Endothelial cell of umbilical vein (primary cell): ENCODE measurements around the gene CTNNA2. TPM values are rescaled to one million over a fixed set of nuclear protein-coding genes. Genes with fewer than 3 reads are reported as not detected.

Source experiments
- BruUV-seq: library from RNA; stranded (reverse); fragments of 400-500 nt; replicated peaks from 2 replicates; lab custom pipeline; 2021; lab: Mats Ljungman, UMichigan
- CTCF ChIA-PET: fragments of 300-600, 350-600 bp; sonication (Branson Sonifier 250); formaldehyde crosslinking; loops from one replicate; lab custom pipeline; 2021; ENCODE audit warnings: antibody characterized with exemption, inconsistent platforms; lab: Charles Lee
- POLR2A ChIA-PET: fragments of 300-600, 350-600 bp; sonication (Branson Sonifier 250); formaldehyde crosslinking; loops from one replicate; lab custom pipeline; 2021; ENCODE audit warnings: antibody characterized with exemption, inconsistent platforms; lab: Charles Lee
- DNase-seq: peaks from one replicate; pipeline ENCODE4 v3.0.0-alpha.2; 2011; ENCODE audit warnings: low read depth, low spot score
- FAIRE-seq: peaks from 2 replicates; lab custom pipeline; 2011; peaks lifted over from hg19 to GRCh38; lab: Jason Lieb, UNC
- H2AFZ ChIP-seq: 2 replicates; pipeline ENCODE4 v1.6.0; 2012; ENCODE audit warnings: low read depth, low read length, control low read depth, inconsistent platforms
- H3K27ac ChIP-seq: 2 replicates; pipeline ENCODE4 v1.5.1; 2011; ENCODE audit warnings: low read depth, mild to moderate bottlenecking, control low read depth, low read length, moderate library complexity; ENCODE audit not compliant: insufficient read depth
- H3K27me3 ChIP-seq, 2 experiments: 2 replicates each; pipeline versions ENCODE4 v1.6.0 to v1.6.1; 2011; ENCODE audit warnings: low read length in 2 of 2, mixed read lengths in 1 of 2; ENCODE audit not compliant: control insufficient read depth in 2 of 2, insufficient read depth in 2 of 2
- H3K36me3 ChIP-seq, 2 experiments: 2 replicates in 1 of 2; 3 replicates in 1 of 2; pipeline ENCODE4 v1.5.1; 2011; ENCODE audit warnings: low read length in 2 of 2, mild to moderate bottlenecking in 1 of 2, moderate library complexity in 1 of 2; ENCODE audit not compliant: control insufficient read depth in 2 of 2, insufficient read depth in 2 of 2; ENCODE audit errors: extremely low read depth in 1 of 2
- H3K4me1 ChIP-seq: 3 replicates; pipeline ENCODE4 v1.5.1; 2011; ENCODE audit warnings: mild to moderate bottlenecking, low read length; ENCODE audit not compliant: control insufficient read depth, insufficient read depth; ENCODE audit errors: extremely low read depth
- H3K4me2 ChIP-seq: 2 replicates; pipeline ENCODE4 v1.6.1; 2011; ENCODE audit warnings: low read length, control low read depth, mixed read lengths; ENCODE audit not compliant: insufficient read depth
- H3K4me3 ChIP-seq, 3 experiments: fragments of 200-600 bp in 1 of 3; sonication (generic), shearing (Covaris generic) in 1 of 3; replicated peaks in 1 of 3; 2 replicates each; pipeline ENCODE4 v1.5.1; 2011 to 2016; ENCODE audit warnings: control low read depth in 3 of 3, low read length in 3 of 3, mild to moderate bottlenecking in 2 of 3, inconsistent platforms in 1 of 3, low read depth in 1 of 3, moderate library complexity in 1 of 3; ENCODE audit not compliant: insufficient read depth in 1 of 3
- H3K79me2 ChIP-seq: 2 replicates; pipeline ENCODE4 v1.6.0; 2012; ENCODE audit warnings: low read length, inconsistent platforms; ENCODE audit not compliant: control insufficient read depth, insufficient read depth
- H3K9ac ChIP-seq: replicated peaks from 2 replicates; pipeline ENCODE3; 2011; ENCODE audit warnings: low read length, control low read depth; ENCODE audit not compliant: insufficient read depth; ENCODE audit errors: extremely low read depth
- H3K9me1 ChIP-seq: replicated peaks from 3 replicates; pipeline ENCODE4 v1.6.0; 2011; ENCODE audit warnings: mild to moderate bottlenecking, low read length; ENCODE audit not compliant: control insufficient read depth, insufficient read depth; ENCODE audit errors: extremely low read depth
- H3K9me3 ChIP-seq: replicated peaks from 2 replicates; pipeline ENCODE4 v1.5.1; 2012; ENCODE audit warnings: low read length, inconsistent platforms; ENCODE audit not compliant: control insufficient read depth, insufficient read depth
- H4K20me1 ChIP-seq: replicated peaks from 2 replicates; pipeline ENCODE3; 2011; ENCODE audit warnings: mild to moderate bottlenecking, low read length; ENCODE audit not compliant: control insufficient read depth, insufficient read depth; ENCODE audit errors: extremely low read depth
- EZH2 ChIP-seq: IDR thresholded peaks from 2 replicates; pipeline ENCODE4 v1.6.1; 2012; ENCODE audit warnings: borderline replicate concordance, low read depth, mild to moderate bottlenecking, moderate library complexity, low read length, inconsistent platforms; ENCODE audit not compliant: severe bottlenecking
- FOS ChIP-seq: IDR thresholded peaks from 2 replicates; pipeline ENCODE4 v1.6.1; 2011; ENCODE audit warnings: mild to moderate bottlenecking, low read length, moderate library complexity, borderline replicate concordance; ENCODE audit not compliant: insufficient read depth
- GATA2 ChIP-seq: IDR thresholded peaks from 2 replicates; pipeline ENCODE4 v1.7.0; 2011; ENCODE audit warnings: low read depth, mild to moderate bottlenecking, moderate library complexity, mixed read lengths, low read length; ENCODE audit not compliant: insufficient read length, insufficient read depth
- JUN ChIP-seq: IDR thresholded peaks from 2 replicates; pipeline ENCODE4 v1.6.1; 2011; ENCODE audit warnings: borderline replicate concordance, low read depth; ENCODE audit not compliant: insufficient read length, insufficient read depth
- MYC ChIP-seq: IDR thresholded peaks from one replicate; pipeline ENCODE4 v1.6.1; 2011; ENCODE audit warnings: mild to moderate bottlenecking, low read depth, low read length
- POLR2A ChIP-seq: IDR thresholded peaks from 2 replicates; pipeline ENCODE4 v1.6.1; 2012; ENCODE audit warnings: low read depth, mild to moderate bottlenecking, control low read depth, low read length
- POLR2AphosphoS5 ChIP-seq: IDR thresholded peaks from 2 replicates; pipeline ENCODE4 v1.6.1; 2012; ENCODE audit warnings: low read depth, mild to moderate bottlenecking, control low read depth, low read length, moderate library complexity; ENCODE audit not compliant: insufficient read depth
- dilution Hi-C: fragments of 300-500 bp; cut with MboI; formaldehyde crosslinking; loops from one replicate; pipeline ENCODE4 v1.15.0; 2019; ENCODE audit warnings: low sequenced_read_pairs; ENCODE audit not compliant: extremely low pct_ligation_motif_present
- intact Hi-C: fragments of 100-400 bp; cut with micrococcal nuclease; formaldehyde crosslinking; loops from one replicate; pipeline ENCODE4 v1.10.0; 2022
- polyA plus RNA-seq, 4 experiments: library from polyadenylated mRNA; depleted of rRNA in 3 of 4; stranded (reverse) in 3 of 4; unstranded in 1 of 4; fragments of >200 nt; gene quantifications; 2 replicates each; pipeline versions ENCODE4 v1.2.1 to v1.2.3, GENCODE V29; 2011 to 2012; ENCODE audit warnings: missing spikeins in 1 of 4
- total RNA-seq: library from RNA; stranded (reverse); gene quantifications from 2 replicates; pipeline ENCODE4 v1.2.3, GENCODE V29; 2021
- TF ChIP-seq, protein P1 (sequence below), 2 donors: IDR thresholded peaks; 1 replicate in 1 of 2; 2 replicates in 1 of 2; pipeline ENCODE4 v1.5.1; 2011; ENCODE audit warnings: low read length in 2 of 2, mild to moderate bottlenecking in 2 of 2, moderate library complexity in 2 of 2, control low read depth in 1 of 2, inconsistent platforms in 1 of 2, low read depth in 1 of 2; ENCODE audit not compliant: insufficient read depth in 1 of 2; ENCODE audit errors: extremely low read depth in 1 of 2
- TF ChIP-seq, protein P2 (sequence below): IDR thresholded peaks from 2 replicates; pipeline ENCODE4 v1.6.1; 2011; ENCODE audit not compliant: insufficient read depth, insufficient read length

Gene CTNNA2
- total and polyA plus RNA-seq, 2 donors (not counting 3 experiments of a cell fraction or from before 2014, with no cell fraction given): not detected

DNA sequence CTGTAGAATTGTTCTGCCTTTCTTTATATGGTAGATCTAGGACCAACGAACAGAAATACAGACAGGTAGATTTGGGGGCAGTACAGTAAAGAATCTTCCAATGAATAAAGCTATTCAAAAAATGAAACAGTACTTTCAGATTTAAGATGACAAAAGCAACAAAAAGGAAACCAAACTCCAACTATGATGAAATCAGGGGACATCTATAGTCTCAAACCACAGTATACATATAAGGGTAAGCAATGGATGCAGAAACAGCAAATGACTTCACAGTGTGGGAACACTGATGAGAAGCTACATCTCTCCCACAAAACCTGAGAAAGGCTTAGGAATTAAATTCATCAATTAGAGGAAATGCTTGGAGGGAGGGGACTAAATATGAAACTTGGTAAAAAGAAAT lies 202.5 kb downstream of the CTNNA2 start:
- Histone ChIP-seq H3K4me1 (no peaks in the 10 kb centered on the region), H3K4me2 (no peak overlapping the region), H3K9me1 (no peaks in the 10 kb centered on the region), H3K9ac (no peak overlapping the region), H3K9me3 (peaks cover 3% of the 10 kb centered on the region), H3K27ac (no peak overlapping the region), H3K27me3 (no peaks in the 10 kb centered on the region), H3K36me3 (no peaks in the 10 kb centered on the region), H3K79me2 (no peaks in the 10 kb centered on the region), H3K4me3 (no peak overlapping the region), H2AFZ (no peak overlapping the region), H4K20me1 (no peaks in the 10 kb centered on the region)
- ChIA-PET CTCF (no interaction called here), POLR2A (no interaction called here)
- BruUV-seq: no TSS peak
- no peak for FAIRE-seq
- dilution Hi-C loops: no loop called here
- intact Hi-C loops: no loop called here
- TF ChIP-seq JUN (no peak), EZH2 (no peak), POLR2A (no peak), FOS (no peak), POLR2AphosphoS5 (no peak), MYC (no peak), GATA2 (no peak)
- TF ChIP-seq, protein P1, sequence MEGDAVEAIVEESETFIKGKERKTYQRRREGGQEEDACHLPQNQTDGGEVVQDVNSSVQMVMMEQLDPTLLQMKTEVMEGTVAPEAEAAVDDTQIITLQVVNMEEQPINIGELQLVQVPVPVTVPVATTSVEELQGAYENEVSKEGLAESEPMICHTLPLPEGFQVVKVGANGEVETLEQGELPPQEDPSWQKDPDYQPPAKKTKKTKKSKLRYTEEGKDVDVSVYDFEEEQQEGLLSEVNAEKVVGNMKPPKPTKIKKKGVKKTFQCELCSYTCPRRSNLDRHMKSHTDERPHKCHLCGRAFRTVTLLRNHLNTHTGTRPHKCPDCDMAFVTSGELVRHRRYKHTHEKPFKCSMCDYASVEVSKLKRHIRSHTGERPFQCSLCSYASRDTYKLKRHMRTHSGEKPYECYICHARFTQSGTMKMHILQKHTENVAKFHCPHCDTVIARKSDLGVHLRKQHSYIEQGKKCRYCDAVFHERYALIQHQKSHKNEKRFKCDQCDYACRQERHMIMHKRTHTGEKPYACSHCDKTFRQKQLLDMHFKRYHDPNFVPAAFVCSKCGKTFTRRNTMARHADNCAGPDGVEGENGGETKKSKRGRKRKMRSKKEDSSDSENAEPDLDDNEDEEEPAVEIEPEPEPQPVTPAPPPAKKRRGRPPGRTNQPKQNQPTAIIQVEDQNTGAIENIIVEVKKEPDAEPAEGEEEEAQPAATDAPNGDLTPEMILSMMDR (IDR thresholded peaks at IDR 0.05; ENCODE audit: extremely low read depth in 1 of 2, insufficient read depth in 1 of 2, low read depth in 1 of 2, low read length in 2 of 2): no peak
- TF ChIP-seq, protein P2, sequence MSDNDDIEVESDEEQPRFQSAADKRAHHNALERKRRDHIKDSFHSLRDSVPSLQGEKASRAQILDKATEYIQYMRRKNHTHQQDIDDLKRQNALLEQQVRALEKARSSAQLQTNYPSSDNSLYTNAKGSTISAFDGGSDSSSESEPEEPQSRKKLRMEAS: no peak
- no peak for DNase-seq
